ENCODE measurements around the gene CLCN1.
"Not testable (repeated sequence)": the region's sequence is repeated elsewhere in the genome, so short reads cannot be mapped to it uniquely, and the experiment has no call there.

DNA sequence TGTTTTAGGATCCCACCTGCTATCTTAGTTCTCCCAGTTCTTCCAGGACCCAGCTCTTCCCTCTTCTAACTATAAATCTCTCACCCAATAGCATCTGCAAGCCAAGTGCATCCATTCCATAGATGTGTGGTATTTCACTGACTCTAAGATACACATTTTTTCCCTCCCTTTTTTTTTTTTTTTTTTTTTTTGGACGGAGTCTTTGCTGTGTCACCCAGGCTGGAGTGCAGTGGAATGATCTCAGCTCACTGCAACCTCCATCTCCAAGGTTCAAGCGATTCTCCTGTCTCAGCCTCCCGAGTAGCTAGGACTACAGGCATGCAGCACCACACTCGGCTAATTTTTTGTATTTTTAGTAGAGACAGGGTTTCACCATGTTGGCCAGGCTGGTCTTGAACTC, 26.0 kb upstream of the CLCN1 start:
- TF ChIP-seq, protein P1, sequence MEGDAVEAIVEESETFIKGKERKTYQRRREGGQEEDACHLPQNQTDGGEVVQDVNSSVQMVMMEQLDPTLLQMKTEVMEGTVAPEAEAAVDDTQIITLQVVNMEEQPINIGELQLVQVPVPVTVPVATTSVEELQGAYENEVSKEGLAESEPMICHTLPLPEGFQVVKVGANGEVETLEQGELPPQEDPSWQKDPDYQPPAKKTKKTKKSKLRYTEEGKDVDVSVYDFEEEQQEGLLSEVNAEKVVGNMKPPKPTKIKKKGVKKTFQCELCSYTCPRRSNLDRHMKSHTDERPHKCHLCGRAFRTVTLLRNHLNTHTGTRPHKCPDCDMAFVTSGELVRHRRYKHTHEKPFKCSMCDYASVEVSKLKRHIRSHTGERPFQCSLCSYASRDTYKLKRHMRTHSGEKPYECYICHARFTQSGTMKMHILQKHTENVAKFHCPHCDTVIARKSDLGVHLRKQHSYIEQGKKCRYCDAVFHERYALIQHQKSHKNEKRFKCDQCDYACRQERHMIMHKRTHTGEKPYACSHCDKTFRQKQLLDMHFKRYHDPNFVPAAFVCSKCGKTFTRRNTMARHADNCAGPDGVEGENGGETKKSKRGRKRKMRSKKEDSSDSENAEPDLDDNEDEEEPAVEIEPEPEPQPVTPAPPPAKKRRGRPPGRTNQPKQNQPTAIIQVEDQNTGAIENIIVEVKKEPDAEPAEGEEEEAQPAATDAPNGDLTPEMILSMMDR (IDR thresholded peaks at IDR 0.05): not testable (repeated sequence)
- not testable (repeated sequence) for TF ChIP-seq EZH2phosphoT487 (IDR thresholded peaks at IDR 0.05)
